Astrocyte of the spinal cord (primary cell): Measurements from ENCODE around the gene PLCB4.

Experiments used
- DNase-seq: peaks from one replicate; pipeline ENCODE4 v3.0.0; 2011; ENCODE audit warnings: low read depth, low spot score
- H3K4me3 ChIP-seq: 2 replicates; pipeline ENCODE4 v1.5.1; 2011; ENCODE audit warnings: low read depth, mild to moderate bottlenecking, low read length, moderate library complexity
- in situ Hi-C: cut with HindIII; loops from 2 replicates; pipeline ENCODE4 v1.10.0; 2017; ENCODE audit warnings: low sequenced_read_pairs
- TF ChIP-seq, protein P1 (sequence below): IDR thresholded peaks from 2 replicates; pipeline ENCODE4 v1.5.1; 2012; ENCODE audit warnings: low read depth, mild to moderate bottlenecking, low read length, inconsistent platforms

Gene PLCB4

DNA sequence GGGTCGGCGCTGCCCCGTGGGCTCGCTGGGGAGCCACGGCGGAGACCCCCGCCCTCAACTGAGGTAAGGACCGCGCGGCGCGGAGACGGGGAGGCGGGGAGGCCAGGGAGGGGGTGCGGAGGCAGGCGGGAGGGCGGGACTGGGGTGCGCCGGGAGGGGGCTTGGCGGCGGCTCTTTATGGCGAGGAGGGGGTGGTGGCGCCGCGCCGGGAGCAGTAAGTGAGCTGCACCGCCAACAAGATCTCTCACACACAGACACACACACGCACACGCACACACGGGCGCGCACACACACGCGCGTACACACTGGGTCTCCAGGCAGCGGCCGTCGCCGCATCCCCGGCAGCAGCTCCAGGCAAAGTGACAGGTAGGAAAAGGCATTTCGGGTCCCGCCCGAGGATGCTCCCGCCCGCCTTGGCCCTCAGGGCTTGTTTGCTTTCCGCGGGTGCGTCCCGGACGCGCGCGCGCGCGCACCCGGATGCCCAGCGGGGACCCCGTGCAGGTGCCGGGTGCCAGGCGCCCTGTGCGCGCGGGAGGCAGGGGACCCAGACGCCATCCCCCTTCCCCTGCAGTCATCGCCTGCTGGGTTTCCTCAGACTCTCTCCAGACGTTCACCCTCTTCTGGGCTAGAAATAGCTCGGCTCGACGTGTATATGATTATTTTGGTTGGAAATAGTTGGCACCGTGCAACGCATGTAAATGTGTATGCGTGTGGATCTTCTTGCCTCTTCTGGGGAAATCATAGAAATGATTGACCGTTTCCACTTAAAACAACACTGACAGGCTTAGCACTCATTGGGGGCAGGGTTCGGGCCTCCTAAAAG, at the start of gene PLCB4:
PLCB4 (plus strand) TSS at position 247 of the 823 bp plus-strand sequence. CDS start 238,728 bp downstream, outside the sequence.
- DNase-seq, result peak; percentile 36
- H3K4me3 ChIP-seq, result peak within 1 kb of the TSS; percentile 79
- in situ Hi-C loops, result no loop called here
- TF ChIP-seq, protein P1, sequence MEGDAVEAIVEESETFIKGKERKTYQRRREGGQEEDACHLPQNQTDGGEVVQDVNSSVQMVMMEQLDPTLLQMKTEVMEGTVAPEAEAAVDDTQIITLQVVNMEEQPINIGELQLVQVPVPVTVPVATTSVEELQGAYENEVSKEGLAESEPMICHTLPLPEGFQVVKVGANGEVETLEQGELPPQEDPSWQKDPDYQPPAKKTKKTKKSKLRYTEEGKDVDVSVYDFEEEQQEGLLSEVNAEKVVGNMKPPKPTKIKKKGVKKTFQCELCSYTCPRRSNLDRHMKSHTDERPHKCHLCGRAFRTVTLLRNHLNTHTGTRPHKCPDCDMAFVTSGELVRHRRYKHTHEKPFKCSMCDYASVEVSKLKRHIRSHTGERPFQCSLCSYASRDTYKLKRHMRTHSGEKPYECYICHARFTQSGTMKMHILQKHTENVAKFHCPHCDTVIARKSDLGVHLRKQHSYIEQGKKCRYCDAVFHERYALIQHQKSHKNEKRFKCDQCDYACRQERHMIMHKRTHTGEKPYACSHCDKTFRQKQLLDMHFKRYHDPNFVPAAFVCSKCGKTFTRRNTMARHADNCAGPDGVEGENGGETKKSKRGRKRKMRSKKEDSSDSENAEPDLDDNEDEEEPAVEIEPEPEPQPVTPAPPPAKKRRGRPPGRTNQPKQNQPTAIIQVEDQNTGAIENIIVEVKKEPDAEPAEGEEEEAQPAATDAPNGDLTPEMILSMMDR, result no peak

DNA sequence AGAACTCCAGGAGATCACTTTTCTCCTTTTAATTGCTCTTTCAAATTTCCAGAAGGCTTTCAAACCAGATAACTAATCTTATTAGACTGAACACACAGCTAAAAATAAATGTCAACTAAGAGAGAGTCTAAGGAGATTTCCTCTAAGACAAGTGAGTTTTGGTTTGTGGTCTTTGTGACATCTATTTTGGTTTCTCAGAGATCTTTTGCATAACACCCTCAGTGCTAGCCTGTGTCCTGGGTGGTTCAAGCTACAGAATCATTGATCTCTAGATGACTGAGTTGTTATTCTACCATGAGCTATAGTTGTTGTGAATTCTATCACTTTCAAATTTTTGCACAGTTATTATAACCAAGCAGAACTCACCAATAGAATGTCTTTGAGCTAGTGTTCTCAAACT, 49.1 kb upstream of the PLCB4 start:
- TF ChIP-seq, protein P1, result no peak
- DNase-seq, result no peak
- no peak overlapping the region for H3K4me3 ChIP-seq
- in situ Hi-C loops, result no loop called here

DNA sequence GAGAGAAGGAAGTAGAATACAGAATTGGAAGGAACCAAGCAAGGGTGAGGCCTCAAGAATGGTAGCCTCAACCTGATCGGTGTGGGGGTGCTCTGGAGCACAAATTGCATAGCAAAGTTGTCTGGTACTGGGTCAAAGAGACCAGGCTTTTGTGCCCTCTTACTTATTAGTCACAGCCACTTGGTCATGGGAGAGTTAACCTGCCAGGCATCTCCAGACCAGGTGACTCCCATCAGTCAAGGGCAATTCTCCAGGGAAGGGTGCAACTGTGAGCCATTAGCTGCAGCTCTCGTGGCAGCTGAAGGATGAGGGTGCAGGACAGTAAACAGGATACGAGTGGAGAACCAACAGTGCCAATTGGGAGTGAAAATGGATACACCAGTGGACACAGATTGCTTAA, 47.7 kb upstream of the PLCB4 start:
- no peak for DNase-seq
- TF ChIP-seq, protein P1, result no peak
- H3K4me3 ChIP-seq, result no peak overlapping the region
- in situ Hi-C loops, result no loop called here

DNA sequence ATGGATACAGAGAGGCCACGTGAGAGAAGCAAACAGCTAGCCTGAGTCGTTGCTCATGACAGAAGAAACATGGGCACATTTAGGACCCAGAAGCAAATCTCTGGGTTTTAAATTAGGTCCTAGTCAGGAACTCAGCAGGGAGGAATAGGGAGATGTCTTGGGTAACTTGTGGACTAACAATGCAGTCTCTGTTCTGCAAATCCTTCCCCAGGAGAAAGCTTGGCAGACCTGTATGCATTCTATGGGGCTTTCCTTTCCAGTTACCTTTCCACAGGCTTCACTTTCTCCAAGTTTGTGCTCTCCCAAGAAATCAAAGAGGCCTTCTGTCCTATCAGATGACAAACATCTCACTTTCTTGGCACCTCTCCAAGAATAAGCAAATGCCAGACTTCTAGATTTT, 47.2 kb upstream of the PLCB4 start:
- TF ChIP-seq, protein P1, result no peak
- H3K4me3 ChIP-seq, result no peak overlapping the region
- in situ Hi-C loops, result no loop called here
- DNase-seq, result peak; percentile 27

DNA sequence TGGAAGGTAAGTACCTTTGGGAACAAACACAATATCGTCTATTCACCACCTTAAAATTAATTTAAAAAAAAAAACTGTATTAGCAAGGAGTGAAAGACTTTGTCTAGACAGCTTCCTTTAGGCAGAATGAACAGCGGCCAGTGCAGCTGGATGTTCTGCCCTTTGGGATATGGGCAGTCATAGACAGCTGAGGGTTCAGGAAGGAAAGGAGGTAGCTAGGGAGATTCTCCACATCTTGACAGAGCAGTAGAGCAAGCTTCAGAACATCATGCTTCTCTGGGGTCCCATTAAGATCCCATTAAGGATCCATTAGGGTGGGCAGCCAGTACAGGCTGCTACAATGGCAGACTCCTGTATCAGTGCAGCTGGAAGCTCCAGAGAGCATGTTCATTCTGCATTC, 46.5 kb upstream of the PLCB4 start:
- no peak for DNase-seq
- H3K4me3 ChIP-seq, result no peak overlapping the region
- TF ChIP-seq, protein P1, result no peak
- in situ Hi-C loops, result no loop called here

DNA sequence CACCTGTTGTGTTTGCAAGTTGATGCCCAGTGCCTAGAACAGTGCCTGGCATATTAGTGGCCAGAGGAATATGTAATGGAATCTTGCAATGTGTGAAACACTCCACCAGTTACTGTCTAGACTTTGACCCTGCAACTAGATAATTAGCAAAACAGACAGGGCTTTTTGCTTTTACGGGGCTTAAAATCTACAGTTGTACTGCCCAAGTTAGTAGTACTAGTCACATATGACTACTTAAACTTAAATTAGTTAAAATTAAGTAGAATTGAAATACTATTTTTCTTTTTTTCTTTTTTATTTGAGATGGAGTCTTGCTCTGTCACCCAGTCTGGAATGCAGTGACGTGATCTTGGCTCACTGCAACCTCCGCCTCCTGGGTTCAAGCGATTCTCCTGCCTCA, 44.3 kb upstream of the PLCB4 start:
- TF ChIP-seq, protein P1, result no peak
- DNase-seq, result no peak
- in situ Hi-C loops, result no loop called here
- no peak overlapping the region for H3K4me3 ChIP-seq
